ENCODE measurements around the gene PHTF2. TPM values are rescaled to one million over a fixed set of nuclear protein-coding genes. Genes with fewer than 3 reads are reported as not detected.

The PHTF2 gene
- total RNA-seq (2021) (36.4 and 52.0 TPM in 2 replicates), Bru-seq, nascent RNA (percentile 89 among the genes with signal in this experiment), BruChase-seq, experiment 1, labeled RNA remaining after a 2-hour chase (percentile 84 among the genes with signal in this experiment), BruChase-seq, experiment 2, labeled RNA remaining after a 6-hour chase (percentile 84 among the genes with signal in this experiment)
- long read RNA-seq, full-length matches to known transcripts = 25 of 49 reads
- long read RNA-seq, partial matches to known transcripts = 9 of 49 reads
- long read RNA-seq, other reads (novel, unspliced or antisense) = 15 of 49 reads

DNA sequence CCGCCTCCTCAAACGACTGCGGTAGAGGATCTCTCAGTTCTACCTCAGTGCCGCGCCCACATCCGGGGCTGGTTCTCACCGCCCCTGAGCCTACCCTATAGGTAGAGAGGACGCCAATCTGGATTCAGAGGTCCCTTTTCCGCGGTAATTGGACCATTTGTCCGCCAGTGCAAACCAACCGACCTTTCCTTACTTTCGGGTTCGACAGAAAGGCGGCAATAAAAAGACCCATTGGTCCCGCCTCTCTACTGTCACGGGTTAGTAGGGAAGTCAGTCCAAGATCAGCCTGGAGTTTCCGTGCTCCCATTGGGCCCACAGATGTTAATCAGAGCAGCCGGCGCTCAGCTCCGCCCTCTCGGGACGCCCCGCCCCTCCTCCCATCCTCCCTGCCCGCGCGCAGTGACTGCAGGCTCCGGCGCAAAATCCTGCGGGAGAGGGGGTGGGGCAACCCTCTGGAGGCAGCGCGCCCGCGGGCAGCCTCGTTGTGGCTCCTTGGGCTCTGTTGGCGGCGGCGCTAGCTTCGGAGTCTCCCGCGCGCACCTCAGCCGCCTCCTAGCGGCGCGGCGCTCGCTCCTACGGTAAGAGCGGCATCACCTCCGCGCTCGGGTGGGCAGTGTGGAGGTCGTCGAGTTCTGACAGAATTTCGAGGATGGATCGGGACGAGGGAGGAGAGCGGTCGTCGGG is at the start of gene PHTF2, which contains the start of gene TMEM60:
TSS of gene PHTF2 (plus strand) at position 380 of the 684 bp plus-strand sequence.
TSS of gene TMEM60 (minus strand) at position 41 of the 684 bp plus-strand sequence. CDS start 4,061 bp downstream, outside the sequence.
- CTCF ChIA-PET = interaction anchor here (0.5 to 1.3 kb wide), 4 partner anchors 13 to 1002 kb away, joined by 3 to 7 read pairs (median 3); no protein-coding TSS in a partner anchor
- intact Hi-C loops (cut with micrococcal nuclease; ENCODE audit: unreplicated experiment) = loop anchor here (1.0 to 5.0 kb wide), 4 partner anchors 36 to 529 kb away; no protein-coding TSS in a partner anchor
- H4K20me1 ChIP-seq (ENCODE audit: insufficient read depth) = no peaks in the 10 kb centered on the region
- no TSS peak for BruUV-seq (replicated peaks)
- no peak for TF ChIP-seq EZH2 (IDR thresholded peaks at IDR 0.05; ENCODE audit: low read depth)
- peak; percentile 45; the same call in 1 of the 2 replicates for TF ChIP-seq CTCF (conservative IDR thresholded peaks at IDR 0.05)
- no peaks in the 10 kb centered on the region for H3K9me3 ChIP-seq (ENCODE audit: insufficient read depth, low read depth)
- no peaks in the 10 kb centered on the region for H3K9me2 ChIP-seq (ENCODE audit: insufficient read depth)
- no peaks in the 10 kb centered on the region for H3K36me3 ChIP-seq (ENCODE audit: low read depth)
- peak; percentile 99 to 100 for DNase-seq
- peaks cover 71% of the 10 kb centered on the region for H3K79me2 ChIP-seq (ENCODE audit: low read depth)
- peak within 1 kb of the TSS; percentile 96 for H3K4me3 ChIP-seq
- H3K27ac ChIP-seq = peak within 1 kb of the TSS; percentile 41
- no peaks in the 10 kb centered on the region for H3F3A ChIP-seq (ENCODE audit: insufficient read depth, low read depth)
- no peaks in the 10 kb centered on the region for H3K27me3 ChIP-seq (ENCODE audit: insufficient read depth, low read depth)
- H3K4me1 ChIP-seq (replicated peaks; ENCODE audit: insufficient read depth) = peaks cover 35% of the 10 kb centered on the region
- peak within 1 kb of the TSS; percentile 97 for H3K4me2 ChIP-seq
- H2AFZ ChIP-seq = peak within 1 kb of the TSS; percentile 96
- POLR2A ChIA-PET (ENCODE audit: unreplicated experiment) = no interaction called here

DNA sequence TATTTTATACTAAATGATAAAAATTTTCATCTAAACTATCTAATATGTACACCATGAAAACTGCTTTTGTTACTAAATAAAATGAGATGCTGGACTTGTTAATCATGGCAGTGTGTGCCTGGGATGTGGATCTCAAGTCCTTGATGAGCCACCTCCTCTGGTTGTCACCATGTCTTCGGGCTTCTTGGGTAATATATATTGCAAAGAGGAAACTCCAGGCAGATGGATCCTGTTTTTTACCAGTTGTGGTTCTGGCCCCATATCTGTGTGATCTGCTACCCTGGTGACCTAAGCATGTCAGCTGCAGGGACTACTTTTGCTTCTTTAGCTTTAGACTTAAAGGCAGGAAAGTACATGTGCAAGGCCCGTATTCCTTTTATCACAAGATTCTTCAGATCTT is 46.6 kb upstream of the PHTF2 start:
- Histone ChIP-seq H3K9me2 (ENCODE audit: insufficient read depth) (no peaks in the 10 kb centered on the region), H3K36me3 (ENCODE audit: low read depth) (0 out of 2 replicates have a peak, but pooled peaks cover 6% of the 10 kb centered on the region), H3K9me3 (ENCODE audit: insufficient read depth, low read depth) (no peaks in the 10 kb centered on the region), H3F3A (ENCODE audit: insufficient read depth, low read depth) (no peaks in the 10 kb centered on the region; the same call in 1 of the 2 replicates), H3K27me3 (ENCODE audit: insufficient read depth, low read depth) (no peaks in the 10 kb centered on the region), H3K4me1 (replicated peaks; ENCODE audit: insufficient read depth) (no peaks in the 10 kb centered on the region), H2AFZ (no peak overlapping the region), H4K20me1 (ENCODE audit: insufficient read depth) (no peaks in the 10 kb centered on the region), H3K4me3 (no peak overlapping the region), H3K27ac (no peak overlapping the region), H3K4me2 (no peak overlapping the region), H3K79me2 (ENCODE audit: low read depth) (0 out of 2 replicates have a peak, but pooled peaks cover 2% of the 10 kb centered on the region)
- TF ChIP-seq CTCF (conservative IDR thresholded peaks at IDR 0.05) = no peak
- no peak for TF ChIP-seq EZH2 (IDR thresholded peaks at IDR 0.05; ENCODE audit: low read depth)
- POLR2A ChIA-PET (ENCODE audit: unreplicated experiment) = no interaction called here
- BruUV-seq (replicated peaks) = no TSS peak
- intact Hi-C loops (cut with micrococcal nuclease; ENCODE audit: unreplicated experiment) = no loop called here
- no peak for DNase-seq
- CTCF ChIA-PET = no interaction called here

DNA sequence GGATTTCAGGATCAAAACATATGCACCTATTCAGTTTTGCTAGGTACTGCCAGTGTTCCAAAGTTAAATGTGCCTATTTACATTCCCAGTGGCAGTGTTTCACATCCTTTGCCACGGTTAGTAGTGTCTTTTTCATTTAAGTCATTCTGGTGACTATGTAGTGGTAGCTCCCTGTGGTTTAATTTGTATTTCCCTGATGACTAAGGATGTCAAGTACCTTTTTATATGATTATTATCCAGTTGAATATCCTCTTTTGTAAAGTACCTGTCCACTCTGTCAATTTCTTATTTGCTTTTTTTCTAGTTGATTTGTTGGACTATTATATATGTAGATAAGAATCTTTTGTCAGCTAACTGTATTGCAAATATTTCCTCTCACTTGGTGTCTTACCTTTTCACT is 45.4 kb upstream of the PHTF2 start:
- H3K27ac ChIP-seq = no peak overlapping the region
- H3K79me2 ChIP-seq (ENCODE audit: low read depth) = no peaks in the 10 kb centered on the region
- H3K4me3 ChIP-seq = no peak overlapping the region
- no peaks in the 10 kb centered on the region for H3K27me3 ChIP-seq (ENCODE audit: insufficient read depth, low read depth)
- H2AFZ ChIP-seq = no peak overlapping the region
- intact Hi-C loops (cut with micrococcal nuclease; ENCODE audit: unreplicated experiment) = no loop called here
- no peaks in the 10 kb centered on the region for H3K4me1 ChIP-seq (replicated peaks; ENCODE audit: insufficient read depth)
- peaks cover 3% of the 10 kb centered on the region; the same call in 1 of the 2 replicates for H3F3A ChIP-seq (ENCODE audit: insufficient read depth, low read depth)
- no peaks in the 10 kb centered on the region for H3K9me2 ChIP-seq (ENCODE audit: insufficient read depth)
- ChIA-PET CTCF (interaction anchor here (1.4 kb wide), 1 partner anchor 102 kb away, joined by 5 read pairs; no protein-coding TSS in a partner anchor), POLR2A (ENCODE audit: unreplicated experiment) (no interaction called here)
- no peaks in the 10 kb centered on the region for H4K20me1 ChIP-seq (ENCODE audit: insufficient read depth)
- H3K9me3 ChIP-seq (ENCODE audit: insufficient read depth, low read depth) = no peaks in the 10 kb centered on the region
- no peak overlapping the region for H3K4me2 ChIP-seq
- DNase-seq = no peak
- BruUV-seq (replicated peaks) = no TSS peak
- TF ChIP-seq CTCF (conservative IDR thresholded peaks at IDR 0.05) = no peak
- TF ChIP-seq EZH2 (IDR thresholded peaks at IDR 0.05; ENCODE audit: low read depth) = no peak
- 0 out of 2 replicates have a peak, but pooled peaks cover 6% of the 10 kb centered on the region for H3K36me3 ChIP-seq (ENCODE audit: low read depth)

Data from PC-9 (cell line).